ENCODE measurements around the gene KRTAP4-8. TPM values are rescaled to one million over a fixed set of nuclear protein-coding genes. Genes with fewer than 3 reads are reported as not detected.
"Not testable (repeated sequence)": the region's sequence is repeated elsewhere in the genome, so short reads cannot be mapped to it uniquely, and the experiment has no call there.

The KRTAP4-8 gene
- polyA plus RNA-seq, 3 donors from 2014 or later = not detected

DNA sequence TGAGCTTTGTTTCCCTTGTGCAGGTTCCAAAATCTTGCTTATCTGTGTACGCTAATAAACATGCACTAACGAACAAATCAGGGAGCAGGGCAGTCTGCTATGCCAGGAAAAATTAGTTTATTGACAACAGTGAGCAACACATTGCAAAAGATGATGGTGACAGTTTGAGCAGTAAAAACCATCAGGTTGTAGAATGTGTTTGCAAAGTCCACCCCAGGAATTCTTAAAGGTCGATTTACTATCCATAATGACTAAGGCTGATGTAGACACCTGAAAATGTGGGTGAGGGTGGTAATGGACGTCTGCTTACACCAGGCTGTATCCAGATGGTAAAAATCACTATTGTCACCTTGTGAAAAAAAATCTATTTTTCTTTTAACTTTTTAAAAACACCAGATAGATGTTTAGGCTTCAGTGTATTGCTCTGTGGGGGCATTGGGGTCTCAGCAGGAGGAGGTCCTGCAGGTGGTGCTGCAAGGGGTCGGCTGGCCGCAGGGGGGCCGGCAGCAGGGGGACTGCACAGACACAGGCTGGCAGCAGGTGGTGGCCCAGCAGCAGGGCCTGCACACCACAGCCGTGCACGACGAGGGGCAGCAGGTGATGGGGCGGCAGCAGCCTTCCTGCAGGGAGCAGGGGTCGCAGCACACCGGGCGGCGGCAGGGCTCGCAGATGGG, 32.8 kb downstream of the KRTAP4-8 start:
- not testable (repeated sequence) for H3K27ac Mint-ChIP-seq, H3K36me3 Mint-ChIP-seq, H3K4me1 Mint-ChIP-seq, H3K9me3 Mint-ChIP-seq, DNase-seq, H3K4me3 Mint-ChIP-seq
- peaks cover 0 to 14% (median 4%) of the 10 kb centered on the region in 3 donors for H3K27me3 Mint-ChIP-seq (ENCODE audit: low read depth in 3 of 3)

DNA sequence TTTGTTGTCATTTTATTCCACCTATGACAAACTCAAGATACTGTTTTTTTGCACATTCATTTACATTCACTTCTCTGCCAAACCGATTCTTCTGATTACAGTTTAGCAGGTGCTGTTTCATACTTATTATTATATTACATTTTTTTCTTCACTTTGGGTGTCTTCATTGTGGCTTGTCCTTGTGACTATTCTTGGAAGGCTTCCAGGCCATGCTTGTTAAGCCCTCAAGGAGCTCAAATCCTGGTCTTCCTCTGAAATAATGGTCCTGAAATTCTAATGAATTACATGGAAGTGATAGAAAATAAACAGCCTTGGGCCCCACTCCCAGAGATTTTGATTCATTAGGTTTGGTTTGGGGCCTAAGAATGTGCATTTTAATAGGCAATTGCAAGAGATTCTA, 33.6 kb downstream of the KRTAP4-8 start:
- H3K9me3 Mint-ChIP-seq = peaks cover 0 to 4% (median 0%) of the 10 kb centered on the region in 6 donors
- peaks cover 0 to 2% of the 10 kb centered on the region in 2 donors for H3K4me1 Mint-ChIP-seq
- peaks cover 2 to 14% (median 4%) of the 10 kb centered on the region in 3 donors for H3K27me3 Mint-ChIP-seq (ENCODE audit: low read depth in 3 of 3)
- no peak overlapping the region for H3K27ac Mint-ChIP-seq
- no peak for DNase-seq
- no peak overlapping the region for H3K4me3 Mint-ChIP-seq
- no peaks in the 10 kb centered on the region for H3K36me3 Mint-ChIP-seq

DNA sequence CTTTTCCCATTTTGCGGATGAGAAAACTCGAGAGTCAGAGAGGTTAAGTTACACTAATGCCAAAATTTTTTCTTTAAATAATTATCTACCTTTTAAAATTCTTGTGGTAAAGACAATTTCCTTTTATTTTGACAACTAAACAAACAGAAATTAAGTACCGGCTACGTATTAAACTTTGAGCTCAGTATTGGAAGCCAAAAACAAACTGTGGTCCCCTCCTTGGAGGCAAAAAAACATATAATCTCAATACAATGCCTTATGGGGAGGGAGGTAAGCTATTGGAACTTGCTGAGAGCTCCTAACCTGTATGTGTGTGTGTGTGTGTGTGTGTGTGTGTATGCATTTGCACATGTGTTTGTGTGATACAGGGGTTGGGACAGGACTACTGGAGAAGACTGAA, 34.5 kb downstream of the KRTAP4-8 start:
- Mint-ChIP-seq H3K27me3 (ENCODE audit: low read depth in 3 of 3) (peaks cover 2 to 14% (median 4%) of the 10 kb centered on the region in 3 donors), H3K4me1 (no peaks in the 10 kb centered on the region), H3K27ac (no peak overlapping the region), H3K4me3 (no peak overlapping the region), H3K36me3 (no peaks in the 10 kb centered on the region), H3K9me3 (peaks cover 0 to 5% (median 0%) of the 10 kb centered on the region in 6 donors)
- no peak for DNase-seq

DNA sequence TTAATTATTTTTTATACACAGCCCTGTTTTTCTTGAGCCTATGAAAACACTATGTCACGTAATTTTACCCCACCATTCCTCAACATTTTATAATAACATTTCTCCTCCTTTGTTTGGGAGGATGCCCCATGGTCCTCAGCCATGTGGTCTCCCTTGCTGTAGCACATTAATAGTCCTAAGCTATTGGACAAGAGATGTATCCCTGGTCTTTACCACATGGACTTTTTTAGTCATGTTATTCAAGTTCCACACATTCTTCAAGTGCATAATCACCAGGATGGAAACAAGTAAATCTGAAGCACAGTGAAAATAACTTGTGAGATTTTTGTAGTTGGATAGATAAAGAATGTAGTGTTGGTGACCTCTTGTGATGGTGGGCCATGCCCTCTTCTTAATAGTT, 36.0 kb downstream of the KRTAP4-8 start:
- peaks cover 0 to 3% (median 0%) of the 10 kb centered on the region in 6 donors for H3K9me3 Mint-ChIP-seq
- H3K36me3 Mint-ChIP-seq = no peaks in the 10 kb centered on the region
- H3K4me1 Mint-ChIP-seq = no peaks in the 10 kb centered on the region
- no peak for DNase-seq
- H3K27me3 Mint-ChIP-seq (ENCODE audit: low read depth in 3 of 3) = peaks cover 2 to 14% (median 4%) of the 10 kb centered on the region in 3 donors
- H3K4me3 Mint-ChIP-seq = no peak overlapping the region
- no peak overlapping the region for H3K27ac Mint-ChIP-seq

DNA sequence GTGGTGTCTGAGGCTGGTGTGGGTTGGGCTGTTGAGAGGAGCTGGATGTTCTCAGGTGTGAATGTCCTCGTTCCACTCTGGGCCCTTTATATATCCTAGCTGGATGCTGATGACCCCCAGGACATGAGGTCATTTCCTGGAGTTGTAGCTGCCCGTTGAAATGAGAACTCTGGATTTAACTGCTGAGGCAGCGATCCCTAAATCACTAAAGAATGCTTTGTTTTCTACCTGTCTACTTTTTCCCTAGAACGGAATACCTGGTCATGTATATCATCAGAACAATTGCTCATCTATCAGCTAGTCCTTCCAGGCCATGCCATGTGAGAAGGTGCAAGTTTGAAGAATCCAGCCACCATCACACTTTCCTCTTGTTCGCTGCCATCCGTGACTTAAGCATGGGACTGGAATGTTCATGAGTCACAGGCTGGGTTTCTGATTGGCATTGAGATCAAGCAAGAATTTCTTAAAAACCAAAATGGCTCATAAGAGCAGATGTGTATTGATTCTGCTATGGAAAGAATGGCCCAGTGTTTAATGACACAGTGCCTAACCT, 37.8 kb downstream of the KRTAP4-8 start, which contains the start of gene KRTAP2-3:
TSS of gene KRTAP2-3 (minus strand) at position 63 of the 553 bp plus-strand sequence. CDS start 64 bp downstream, outside the sequence.
- peaks cover 0 to 3% (median 0%) of the 10 kb centered on the region in 6 donors for H3K9me3 Mint-ChIP-seq
- DNase-seq = no peak
- no peaks in the 10 kb centered on the region for H3K36me3 Mint-ChIP-seq
- H3K4me1 Mint-ChIP-seq = no peaks in the 10 kb centered on the region
- peaks cover 2 to 14% (median 4%) of the 10 kb centered on the region in 3 donors for H3K27me3 Mint-ChIP-seq (ENCODE audit: low read depth in 3 of 3)
- no peak within 1 kb of the TSS for H3K4me3 Mint-ChIP-seq
- H3K27ac Mint-ChIP-seq = no peak within 1 kb of the TSS

DNA sequence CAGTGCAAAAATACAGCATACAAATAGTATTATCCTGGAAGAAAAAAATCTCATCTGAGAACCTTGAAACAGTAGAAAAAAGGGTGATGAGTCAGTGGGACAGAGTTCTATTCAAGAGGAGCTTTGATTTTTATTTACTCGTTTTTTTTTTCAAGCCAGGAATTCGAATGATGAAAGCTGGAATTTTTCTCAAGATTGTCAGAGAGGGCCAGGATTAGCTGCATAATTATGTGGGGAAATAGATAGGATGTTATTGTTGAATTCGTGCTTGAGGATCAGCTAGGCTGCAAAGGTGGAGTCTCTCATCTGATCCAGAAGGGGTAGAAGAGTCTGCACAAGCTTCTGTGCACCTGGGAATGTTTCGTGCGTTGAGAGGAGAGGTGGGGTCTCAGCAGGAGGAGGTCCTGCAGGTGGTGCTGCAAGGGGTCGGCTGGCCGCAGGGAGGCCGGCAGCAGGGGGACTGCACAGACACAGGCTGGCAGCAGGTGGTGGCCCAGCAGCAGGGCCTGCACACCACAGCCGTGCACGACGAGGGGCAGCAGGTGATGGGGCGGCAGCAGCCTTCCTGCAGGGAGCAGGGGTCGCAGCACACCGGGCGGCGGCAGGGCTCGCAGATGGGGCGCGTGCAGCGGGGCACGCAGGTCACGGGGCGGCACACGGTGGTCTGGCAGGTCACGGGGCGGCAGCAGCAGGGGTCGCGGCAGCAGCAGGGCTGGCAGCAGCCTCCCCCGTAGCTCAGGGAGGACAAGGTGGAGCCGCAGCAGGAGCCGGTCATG, 38.5 kb downstream of the KRTAP4-8 start:
- not testable (repeated sequence) for H3K36me3 Mint-ChIP-seq, H3K4me1 Mint-ChIP-seq, H3K4me3 Mint-ChIP-seq, H3K9me3 Mint-ChIP-seq, DNase-seq, H3K27ac Mint-ChIP-seq
- H3K27me3 Mint-ChIP-seq (ENCODE audit: low read depth in 3 of 3) = peaks cover 2 to 15% (median 4%) of the 10 kb centered on the region in 3 donors

DNA sequence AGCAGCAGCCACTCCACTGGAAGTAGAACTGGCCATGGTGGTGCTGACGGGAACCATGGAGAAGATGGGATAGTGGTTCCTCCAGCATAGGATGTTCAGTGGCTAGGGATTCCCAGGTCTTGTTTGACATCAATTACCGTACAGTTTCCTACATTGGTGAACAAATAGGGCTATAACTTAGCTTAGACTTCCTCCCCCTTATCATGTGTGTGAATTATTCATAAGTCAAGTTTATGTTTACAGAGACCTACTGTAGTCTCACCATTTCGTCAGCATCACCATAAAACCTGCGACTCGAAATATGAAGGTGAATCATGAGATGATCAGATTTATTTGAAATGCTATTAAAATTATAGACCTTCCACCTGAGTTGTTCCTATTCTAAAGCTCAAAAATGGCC, 39.2 kb downstream of the KRTAP4-8 start:
- Mint-ChIP-seq H3K27me3 (ENCODE audit: low read depth in 3 of 3) (peaks cover 2 to 17% (median 2%) of the 10 kb centered on the region in 3 donors), H3K4me1 (no peaks in the 10 kb centered on the region), H3K27ac (no peak overlapping the region), H3K4me3 (no peak overlapping the region), H3K36me3 (no peaks in the 10 kb centered on the region), H3K9me3 (peaks cover 0 to 3% (median 0%) of the 10 kb centered on the region in 6 donors)
- DNase-seq = no peak

DNA sequence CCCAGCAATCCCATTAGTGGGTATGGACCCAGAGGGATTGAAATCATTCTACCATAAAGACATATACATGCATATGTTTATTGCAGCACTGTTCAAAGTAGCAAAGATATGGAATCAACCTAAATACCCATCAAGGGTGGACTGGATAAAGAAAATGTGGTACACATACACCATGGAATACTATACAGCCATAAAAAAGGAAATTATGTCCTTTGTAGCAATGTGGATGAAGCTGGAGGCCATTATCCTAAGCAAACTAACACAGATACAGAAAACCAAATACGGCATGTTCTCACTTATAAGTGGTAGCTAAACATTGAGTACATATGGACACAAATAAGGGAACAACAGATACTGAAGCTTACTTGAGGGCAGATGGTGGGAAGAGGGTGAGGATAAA, 40.4 kb downstream of the KRTAP4-8 start:
- Mint-ChIP-seq H3K4me1 (no peaks in the 10 kb centered on the region), H3K4me3 (no peak overlapping the region), H3K27me3 (ENCODE audit: low read depth in 3 of 3) (peaks cover 2 to 12% (median 2%) of the 10 kb centered on the region in 3 donors), H3K27ac (no peak overlapping the region), H3K36me3 (no peaks in the 10 kb centered on the region), H3K9me3 (peaks cover 0 to 3% (median 0%) of the 10 kb centered on the region in 6 donors)
- DNase-seq = no peak

DNA sequence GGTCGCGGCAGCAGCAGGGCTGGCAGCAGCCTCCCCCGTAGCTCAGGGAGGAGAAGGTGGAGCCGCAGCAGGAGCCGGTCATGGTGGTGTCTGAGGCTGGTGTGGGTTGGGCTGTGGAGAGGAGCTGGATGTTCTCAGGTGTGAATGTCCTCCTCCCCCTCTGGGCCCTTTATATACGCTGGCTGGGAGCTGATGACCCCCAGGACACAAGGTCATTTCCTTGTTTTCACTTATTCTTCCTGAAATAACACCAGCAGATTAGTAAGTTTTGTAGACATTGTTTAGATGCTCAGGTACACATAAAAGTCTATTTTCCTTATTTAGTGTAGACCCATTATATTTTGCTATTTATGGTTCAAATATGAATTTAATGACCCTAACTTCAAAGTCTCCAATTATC, 42.8 kb downstream of the KRTAP4-8 start, which contains the start of gene KRTAP2-2:
TSS of gene KRTAP2-2 (minus strand) at position 101 of the 400 bp plus-strand sequence. CDS start at position 82, 19 bp downstream.
- not testable (repeated sequence) for H3K9me3 Mint-ChIP-seq; DNase-seq; H3K36me3 Mint-ChIP-seq; H3K27me3 Mint-ChIP-seq (ENCODE audit: low read depth in 3 of 3); H3K4me1 Mint-ChIP-seq; H3K4me3 Mint-ChIP-seq; H3K27ac Mint-ChIP-seq

DNA sequence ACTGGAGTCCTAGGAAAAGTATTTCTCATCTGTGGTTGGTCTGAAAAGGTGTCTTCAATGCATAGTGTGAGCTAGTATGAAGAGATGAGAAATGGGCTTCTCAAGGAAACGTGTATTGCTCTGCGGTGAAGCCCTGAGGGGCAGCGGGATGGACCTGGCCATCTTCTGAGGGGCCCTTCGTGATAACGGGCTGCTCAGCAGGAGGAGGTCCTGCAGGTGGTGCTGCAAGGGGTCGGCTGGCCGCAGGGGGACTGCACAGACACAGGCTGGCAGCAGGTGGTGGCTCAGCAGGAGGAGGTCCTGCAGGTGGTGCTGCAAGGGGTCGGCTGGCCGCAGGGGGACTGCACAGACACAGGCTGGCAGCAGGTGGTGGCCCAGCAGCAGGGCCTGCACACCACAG, 43.4 kb downstream of the KRTAP4-8 start:
- not testable (repeated sequence) for H3K9me3 Mint-ChIP-seq; H3K36me3 Mint-ChIP-seq; H3K27me3 Mint-ChIP-seq (ENCODE audit: low read depth in 3 of 3); H3K4me3 Mint-ChIP-seq; H3K27ac Mint-ChIP-seq; DNase-seq; H3K4me1 Mint-ChIP-seq

DNA sequence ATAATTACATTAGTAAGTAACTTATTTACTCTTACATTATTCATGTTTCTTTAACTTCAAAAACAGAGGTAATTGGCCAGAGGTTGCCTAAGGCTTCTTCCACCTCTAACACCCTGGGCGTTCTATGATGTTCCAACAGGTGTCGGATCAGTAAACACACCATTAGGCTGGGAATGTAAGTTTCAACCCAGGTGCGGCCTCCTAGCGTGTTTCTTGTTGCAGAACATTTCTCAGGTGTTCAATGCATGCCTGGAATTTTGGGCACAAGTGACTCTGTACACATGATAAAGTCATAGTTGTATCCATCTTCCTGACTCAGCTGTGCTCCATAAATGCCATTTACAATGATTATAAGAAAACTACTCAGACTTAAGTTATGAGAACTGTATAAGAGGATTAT, 43.9 kb downstream of the KRTAP4-8 start:
- H3K27me3 Mint-ChIP-seq (ENCODE audit: low read depth in 3 of 3) = peaks cover 0 to 5% (median 4%) of the 10 kb centered on the region in 3 donors
- no peaks in the 10 kb centered on the region for H3K36me3 Mint-ChIP-seq
- no peak overlapping the region for H3K27ac Mint-ChIP-seq
- no peak overlapping the region for H3K4me3 Mint-ChIP-seq
- H3K4me1 Mint-ChIP-seq = peaks cover under 1 to 2% of the 10 kb centered on the region in 2 donors
- no peak for DNase-seq
- no peaks in the 10 kb centered on the region for H3K9me3 Mint-ChIP-seq

DNA sequence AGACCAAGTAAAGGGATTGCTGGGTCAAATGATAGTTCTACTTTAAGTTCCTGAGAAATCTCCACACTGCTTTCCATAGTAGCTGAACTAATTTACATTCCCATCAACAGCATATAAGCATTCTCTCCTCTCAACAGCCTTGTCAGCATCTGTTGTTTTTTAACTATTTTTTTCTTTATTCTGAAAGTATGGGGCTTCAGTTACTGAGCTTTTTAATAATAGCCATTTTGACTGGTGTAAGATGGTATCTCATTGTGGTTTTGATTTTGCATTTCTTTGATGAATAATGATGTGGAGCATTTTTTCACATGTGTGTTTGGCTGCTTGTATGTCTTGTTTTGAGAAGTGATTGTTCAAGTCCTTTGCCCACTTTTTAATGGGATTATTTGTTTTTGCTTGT, 45.4 kb downstream of the KRTAP4-8 start:
- peaks cover 4 to 6% of the 10 kb centered on the region in 2 donors for H3K4me1 Mint-ChIP-seq
- peaks cover 5 to 7% (median 5%) of the 10 kb centered on the region in 3 donors for H3K27me3 Mint-ChIP-seq (ENCODE audit: low read depth in 3 of 3)
- no peaks in the 10 kb centered on the region for H3K36me3 Mint-ChIP-seq
- no peak for DNase-seq
- no peak overlapping the region for H3K27ac Mint-ChIP-seq
- no peak overlapping the region for H3K4me3 Mint-ChIP-seq
- no peaks in the 10 kb centered on the region for H3K9me3 Mint-ChIP-seq

DNA sequence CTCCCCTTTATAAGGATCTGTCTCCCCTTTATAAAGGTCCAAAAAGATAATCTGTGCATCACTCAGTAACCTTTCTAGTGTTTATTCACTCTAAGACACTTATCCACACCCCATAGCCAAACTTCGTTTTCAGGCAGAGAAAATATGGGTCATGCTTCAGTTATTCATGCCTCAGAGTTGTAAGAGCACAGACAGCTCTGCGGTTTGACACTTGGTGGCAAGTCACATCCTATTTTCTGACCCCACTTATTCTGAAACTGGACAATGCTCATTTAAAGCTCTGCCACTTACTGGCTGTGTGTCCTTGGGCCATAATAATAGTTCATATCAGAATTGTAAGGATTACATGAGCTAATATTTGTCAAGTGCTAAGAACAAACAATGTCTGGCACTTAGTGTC, 48.8 kb downstream of the KRTAP4-8 start:
- H3K27ac Mint-ChIP-seq = no peak overlapping the region
- peaks cover 5 to 8% (median 8%) of the 10 kb centered on the region in 3 donors for H3K27me3 Mint-ChIP-seq (ENCODE audit: low read depth in 3 of 3)
- no peak for DNase-seq
- H3K36me3 Mint-ChIP-seq = no peaks in the 10 kb centered on the region
- no peaks in the 10 kb centered on the region for H3K9me3 Mint-ChIP-seq
- peaks cover 6 to 10% of the 10 kb centered on the region in 2 donors for H3K4me1 Mint-ChIP-seq
- no peak overlapping the region for H3K4me3 Mint-ChIP-seq

DNA sequence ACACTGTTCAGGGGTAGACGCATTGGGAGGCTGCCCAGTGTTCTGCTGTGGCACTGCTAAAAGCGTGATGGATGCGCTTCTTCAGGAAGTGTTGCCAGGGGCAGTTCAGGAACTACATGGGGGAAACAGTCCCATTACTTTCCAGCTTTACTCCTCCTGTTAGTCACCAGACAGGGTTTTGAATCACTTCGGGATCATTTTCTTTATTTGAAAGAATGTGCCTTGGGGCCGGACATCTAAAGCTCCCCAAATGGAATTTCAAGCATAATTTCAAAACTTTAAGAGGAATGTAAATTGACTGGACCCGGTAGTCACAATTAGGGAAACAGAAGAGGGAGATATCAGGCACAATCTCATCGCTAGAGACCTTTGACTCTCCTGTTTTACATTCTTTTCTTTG, 49.5 kb downstream of the KRTAP4-8 start:
- no peaks in the 10 kb centered on the region for H3K36me3 Mint-ChIP-seq
- H3K9me3 Mint-ChIP-seq = no peaks in the 10 kb centered on the region
- DNase-seq = no peak
- H3K27ac Mint-ChIP-seq = no peak overlapping the region
- H3K4me3 Mint-ChIP-seq = no peak overlapping the region
- peaks cover 7 to 8% (median 8%) of the 10 kb centered on the region in 3 donors for H3K27me3 Mint-ChIP-seq (ENCODE audit: low read depth in 3 of 3)
- H3K4me1 Mint-ChIP-seq = peaks cover 7 to 14% of the 10 kb centered on the region in 2 donors
